ENCODE measurements around the gene MTMR12.
"Not testable (repeated sequence)": the region's sequence is repeated elsewhere in the genome, so short reads cannot be mapped to it uniquely, and the experiment has no call there.

MTMR12 gene

DNA sequence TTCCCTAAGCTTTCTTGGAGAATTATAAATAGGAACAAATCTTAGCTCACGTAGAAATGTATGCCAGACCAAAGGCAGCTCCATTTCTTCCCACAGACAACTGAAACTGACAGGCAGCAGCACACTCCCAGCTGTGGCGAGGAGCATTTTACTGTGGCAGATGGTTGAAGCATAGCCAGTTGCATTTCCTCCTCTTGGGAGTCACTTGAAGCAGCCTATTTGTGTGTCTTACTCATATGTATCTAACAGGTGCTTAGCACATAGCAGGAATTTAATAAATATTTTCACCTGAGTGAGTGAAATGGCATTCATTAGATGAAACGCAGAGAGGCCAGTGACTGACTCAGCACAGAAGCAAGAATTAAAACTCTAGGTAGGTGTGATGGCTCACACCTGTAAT, 12.3 kb upstream of the MTMR12 start:
- DNase-seq, result no peak

DNA sequence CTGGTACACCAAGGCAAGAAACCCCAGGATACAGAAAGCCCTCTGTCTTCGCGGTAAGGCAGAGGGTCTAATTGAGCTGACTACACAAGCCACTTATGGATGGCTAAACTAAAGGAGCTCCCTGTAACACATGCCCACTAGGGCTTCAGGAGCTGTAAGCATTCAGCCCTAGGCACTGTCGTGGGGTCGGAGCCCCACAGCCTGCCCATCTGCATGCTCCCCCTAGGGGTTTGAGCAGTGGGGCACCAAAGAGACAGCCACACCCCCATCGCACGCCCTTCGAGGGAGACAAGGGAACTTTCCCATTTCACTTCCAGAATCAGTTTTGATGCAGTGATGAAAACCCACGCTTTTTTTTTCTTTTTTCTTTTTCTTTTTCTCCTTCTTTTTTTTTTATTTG, 11.0 kb upstream of the MTMR12 start:
- no peak for DNase-seq

GRCh38 chr5:32322882-32323281, 10.1 kb upstream of the MTMR12 start:
- no peak for DNase-seq

DNA sequence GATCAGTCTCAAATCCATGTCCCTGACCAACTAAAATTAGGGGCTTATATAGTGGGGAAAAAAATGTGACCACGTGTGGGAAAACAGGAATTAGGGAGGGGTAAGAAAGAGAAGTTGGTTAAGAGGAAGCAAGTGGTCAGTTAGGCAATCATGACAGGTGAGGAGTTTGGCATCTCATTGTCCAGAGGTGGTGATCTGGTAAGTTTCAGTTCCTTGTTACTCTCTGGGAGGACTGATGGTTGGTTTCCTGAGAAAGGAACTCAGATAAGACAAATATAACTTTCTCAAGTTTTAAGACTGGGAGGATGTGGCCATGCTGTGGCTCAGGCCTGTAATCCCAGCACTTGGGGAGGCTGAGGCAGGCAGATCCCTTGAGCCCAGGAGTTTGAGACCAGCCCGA, 9.0 kb upstream of the MTMR12 start:
- DNase-seq, result not testable (repeated sequence)

- no peak for DNase-seq
Observed at GRCh38 chr5:32320576-32320975, 7.8 kb upstream of the MTMR12 start.

DNA sequence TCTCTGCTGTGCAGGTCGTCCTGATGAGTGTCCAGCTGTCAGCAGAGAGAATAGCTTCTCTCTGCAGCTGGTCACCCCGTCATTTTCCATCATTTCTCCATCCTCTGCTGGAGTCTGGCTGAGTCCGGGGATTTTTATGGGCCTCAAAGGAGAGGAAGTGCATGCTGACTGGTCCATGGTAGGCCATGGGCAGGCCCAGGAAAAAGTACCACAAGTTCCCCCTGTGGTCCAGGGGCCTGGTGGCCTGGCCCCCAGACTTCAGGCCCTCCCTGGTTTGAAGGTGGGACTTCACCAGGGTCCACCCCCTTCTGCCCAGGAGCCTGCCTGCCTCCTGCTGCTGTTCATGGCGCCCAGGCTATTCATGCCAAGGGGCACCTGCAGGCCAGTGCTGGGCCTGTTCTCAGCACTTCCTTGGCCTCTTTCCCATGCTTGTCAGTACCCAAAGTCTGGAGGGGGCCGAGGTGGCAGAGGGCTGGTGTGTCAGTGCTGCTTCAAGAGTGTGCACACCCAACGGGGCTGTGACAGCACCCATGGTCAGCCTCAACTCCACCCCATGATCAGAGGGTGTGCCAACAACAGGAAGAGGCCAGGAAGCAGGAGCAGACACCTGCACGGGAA, 7.3 kb upstream of the MTMR12 start:
- DNase-seq, result no peak

DNA sequence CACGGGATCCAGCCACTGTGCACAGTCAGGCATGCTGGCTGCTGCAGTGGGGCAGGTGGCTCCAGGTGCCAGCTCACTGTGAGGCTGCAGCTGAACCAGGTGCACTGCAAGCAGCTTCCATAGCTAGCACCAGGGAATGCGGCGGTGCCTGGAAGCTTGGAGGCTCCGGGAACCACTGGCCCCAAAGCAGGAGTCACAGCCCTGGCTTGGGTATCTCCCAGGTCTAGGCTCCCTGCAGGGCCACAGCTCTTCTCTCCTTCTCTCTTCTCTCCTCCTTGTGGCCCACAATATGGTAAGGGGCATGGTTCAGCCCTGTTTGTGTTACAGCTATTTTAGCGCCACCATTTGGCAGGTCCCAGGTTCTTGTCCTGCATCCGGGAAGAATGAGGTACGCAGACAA, 6.7 kb upstream of the MTMR12 start:
- no peak for DNase-seq

DNA sequence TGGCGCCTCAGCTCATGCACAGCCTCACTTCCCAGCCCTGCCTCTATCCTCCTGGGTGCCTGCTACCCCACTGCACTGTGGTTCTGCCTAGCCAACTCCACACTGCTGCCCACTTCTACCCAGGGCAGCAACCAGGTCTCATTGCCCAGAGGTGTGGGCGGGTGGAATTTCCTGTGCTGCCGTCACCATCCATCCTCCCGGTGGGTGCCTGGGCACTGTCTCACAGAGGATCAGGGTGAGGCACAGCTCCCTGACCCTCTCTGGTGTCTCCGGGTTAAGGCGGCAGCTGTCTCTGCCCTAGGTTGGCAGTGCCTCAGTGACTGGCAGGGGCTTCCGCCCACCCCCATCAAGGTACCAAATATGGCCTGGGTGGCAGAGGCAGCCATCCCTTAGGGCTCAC, 4.3 kb upstream of the MTMR12 start:
- no peak for DNase-seq

DNA sequence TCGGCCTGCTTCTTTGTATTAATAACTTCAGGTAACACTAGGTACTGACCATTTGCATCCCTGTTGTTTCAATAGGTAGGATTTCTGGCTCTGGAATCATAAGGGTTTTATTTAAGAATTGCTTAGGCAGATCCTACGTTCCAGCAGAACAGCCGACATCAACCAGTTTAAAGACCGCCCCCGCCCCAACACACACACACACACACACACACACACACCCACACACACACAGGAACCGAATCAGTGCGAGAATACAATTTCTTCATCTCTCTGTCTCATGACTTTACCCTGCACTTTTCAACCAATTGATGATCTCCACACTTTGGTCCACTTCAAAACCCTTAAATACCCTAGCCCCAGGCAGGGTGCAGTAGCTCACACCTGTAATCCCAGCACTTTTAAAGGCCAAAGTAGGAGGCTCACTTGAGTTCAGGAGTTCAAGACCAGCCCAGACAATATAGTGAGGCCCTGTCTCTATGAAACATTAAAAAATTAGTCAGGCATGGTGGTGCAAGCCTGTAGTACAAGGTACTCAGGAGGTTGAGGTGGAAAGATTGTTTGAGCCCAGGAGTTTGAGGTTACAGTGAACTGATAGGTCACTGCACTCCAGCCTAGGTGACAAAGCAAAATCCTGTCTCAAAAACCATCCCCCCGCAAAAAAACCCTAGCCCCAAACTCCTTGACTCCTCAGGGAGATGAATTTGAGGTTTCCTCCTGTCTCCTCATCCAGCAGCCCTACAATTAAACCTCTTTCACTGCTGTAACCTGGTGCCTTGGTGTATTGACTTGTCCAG, 2.7 kb upstream of the MTMR12 start:
- DNase-seq, result no peak

- DNase-seq, result no peak
Observed at GRCh38 chr5:32314658-32315057, 1.9 kb upstream of the MTMR12 start.

GRCh38 chr5:32314152-32314488, 1.4 kb upstream of the MTMR12 start:
- DNase-seq, result not testable (repeated sequence)

DNA sequence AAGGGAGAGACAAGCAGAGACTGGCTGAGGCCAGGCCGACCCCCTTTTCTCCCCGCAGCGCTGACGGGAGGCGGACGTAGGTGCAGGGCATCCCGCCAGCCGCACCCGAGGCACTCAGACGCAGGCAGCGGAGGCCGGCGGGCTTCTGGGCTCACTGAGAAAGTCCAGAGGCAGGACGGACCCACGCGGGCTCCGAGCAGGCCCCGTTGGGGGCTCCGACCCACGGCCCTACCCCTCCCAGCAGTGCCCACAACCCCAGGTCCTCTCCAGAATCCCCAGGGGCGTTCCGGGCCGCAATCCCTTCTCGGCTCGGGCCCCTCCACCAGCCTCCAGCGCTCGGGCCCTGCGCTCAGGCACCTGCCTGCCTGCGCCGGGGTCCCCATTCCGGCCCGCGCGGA, 543 bp downstream of the MTMR12 start:
- peak; percentile 8 for DNase-seq

DNA sequence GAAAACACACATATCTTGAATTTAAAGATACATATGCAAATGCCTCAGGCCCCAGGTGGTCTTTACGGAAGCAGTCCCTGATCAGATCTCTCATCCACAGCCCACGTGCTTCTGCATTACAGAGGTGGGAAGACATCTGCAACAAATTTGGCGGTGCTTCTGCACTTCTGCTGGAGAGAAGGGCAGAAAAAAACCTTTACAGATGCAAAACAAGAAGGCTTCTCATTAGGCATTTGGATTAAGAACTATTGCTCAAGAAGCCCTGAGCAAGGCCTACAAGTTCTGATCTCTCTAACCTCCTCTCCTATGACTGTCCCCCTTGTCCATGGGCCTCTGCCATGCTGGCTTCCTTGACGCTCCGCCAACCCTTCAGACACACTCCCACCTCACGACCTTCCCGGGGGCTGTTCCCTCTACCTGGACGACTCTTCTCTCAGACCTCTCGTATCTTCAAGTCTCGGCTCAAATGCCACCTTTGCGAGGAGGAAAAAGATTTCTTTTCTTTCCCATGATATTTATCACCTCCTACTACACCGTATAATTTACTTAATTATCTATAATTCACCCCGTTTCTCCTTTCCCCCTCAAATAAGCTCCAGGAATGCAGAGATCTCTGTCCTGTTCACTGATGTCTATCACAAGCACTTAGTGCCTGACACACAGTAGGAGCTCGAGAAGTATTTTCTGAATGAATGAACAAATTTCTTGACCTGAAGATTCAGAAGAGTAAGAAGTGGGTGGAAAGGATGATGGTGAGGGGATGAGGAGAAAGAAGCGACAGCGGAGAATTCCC, 1.1 kb downstream of the MTMR12 start:
- no peak for DNase-seq

GRCh38 chr5:32309761-32310160, 3.0 kb downstream of the MTMR12 start:
- DNase-seq, result no peak

- DNase-seq, result no peak
Observed at GRCh38 chr5:32308946-32309345, 3.8 kb downstream of the MTMR12 start.

GRCh38 chr5:32307769-32308194, 5.0 kb downstream of the MTMR12 start:
- no peak for DNase-seq

DNA sequence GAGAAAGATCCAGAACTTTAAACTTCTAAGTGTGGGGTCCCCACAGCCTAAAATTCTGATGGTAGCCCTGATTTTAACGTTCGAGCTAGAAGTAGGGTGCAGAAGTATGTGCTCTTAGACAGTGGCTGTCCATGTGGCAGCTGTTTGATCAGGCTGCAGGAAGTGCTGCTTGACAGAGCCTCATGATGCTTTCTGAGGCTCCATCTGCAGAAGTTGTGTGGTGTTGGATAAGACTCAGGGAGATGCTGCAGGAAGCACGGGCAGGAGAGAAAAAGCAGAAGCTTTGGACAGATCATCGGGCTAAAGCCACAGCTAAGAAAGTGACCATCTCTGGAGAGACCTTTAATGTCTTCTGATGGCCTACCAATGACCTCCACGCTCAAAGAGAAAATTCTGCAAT, 8.1 kb downstream of the MTMR12 start:
- DNase-seq, result no peak

GRCh38 chr5:32303755-32304120, 9.0 kb downstream of the MTMR12 start:
- DNase-seq, result no peak

- no peak for DNase-seq
Observed at GRCh38 chr5:32302835-32303754, 9.6 kb downstream of the MTMR12 start.

- no peak for DNase-seq
Observed at GRCh38 chr5:32301891-32302290, 10.8 kb downstream of the MTMR12 start.

- no peak for DNase-seq
Observed at GRCh38 chr5:32299059-32299677, 13.6 kb downstream of the MTMR12 start.

- DNase-seq, result no peak
Observed at GRCh38 chr5:32298059-32298415, 14.7 kb downstream of the MTMR12 start.
